ENCODE data around the gene TMEM88. TPM values are rescaled to one million over a fixed set of nuclear protein-coding genes. Genes with fewer than 3 reads are reported as not detected.

The TMEM88 gene
- total and polyA plus RNA-seq, 2 of the 13 experiments (the other 11 are each of a cell fraction or from before 2014, with no cell fraction given), result 0.31 to 0.66 TPM

DNA sequence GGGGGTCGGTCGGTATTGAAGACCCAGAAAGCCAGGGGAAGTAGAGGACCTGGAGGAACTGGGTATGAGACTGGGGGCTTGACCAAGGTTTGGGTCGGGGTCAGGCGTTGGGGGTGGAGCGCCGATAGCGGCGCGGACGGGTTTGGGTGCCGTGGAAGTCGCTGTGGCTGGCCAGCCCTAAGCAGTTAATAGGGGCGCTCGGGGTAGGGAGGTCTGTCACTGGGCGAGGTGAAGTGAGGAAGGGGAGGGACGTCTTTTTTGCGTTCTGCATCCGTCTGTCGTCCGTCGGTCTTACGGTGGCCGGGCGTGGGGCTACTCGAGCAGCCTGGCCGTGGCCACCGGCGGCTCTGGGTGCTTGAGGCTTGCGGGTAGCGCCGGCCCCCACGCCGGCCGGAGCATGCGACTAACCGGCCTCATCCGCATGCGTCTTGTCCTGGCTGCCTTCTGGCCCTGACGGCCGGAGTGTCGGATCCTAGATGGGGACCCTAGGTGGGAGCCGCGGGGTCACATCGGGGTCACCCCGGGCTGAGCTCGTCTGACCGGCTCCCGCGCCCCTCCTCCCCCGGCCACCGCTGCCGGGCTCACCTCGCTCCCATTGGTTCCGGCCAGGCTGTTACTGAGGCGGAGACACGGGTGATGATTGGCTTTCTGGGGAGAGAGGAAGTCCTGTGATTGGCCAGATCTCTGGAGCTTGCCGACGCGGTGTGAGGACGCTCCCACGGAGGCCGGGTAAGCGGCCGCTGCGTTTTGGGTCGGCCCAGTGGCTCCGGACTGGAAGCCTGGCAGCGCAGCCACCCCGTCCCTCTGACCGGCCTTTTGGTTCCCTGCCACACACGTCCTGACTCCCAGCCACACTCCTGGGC, 10.3 kb upstream of the TMEM88 start (continued):
- TF ChIP-seq, protein P1, sequence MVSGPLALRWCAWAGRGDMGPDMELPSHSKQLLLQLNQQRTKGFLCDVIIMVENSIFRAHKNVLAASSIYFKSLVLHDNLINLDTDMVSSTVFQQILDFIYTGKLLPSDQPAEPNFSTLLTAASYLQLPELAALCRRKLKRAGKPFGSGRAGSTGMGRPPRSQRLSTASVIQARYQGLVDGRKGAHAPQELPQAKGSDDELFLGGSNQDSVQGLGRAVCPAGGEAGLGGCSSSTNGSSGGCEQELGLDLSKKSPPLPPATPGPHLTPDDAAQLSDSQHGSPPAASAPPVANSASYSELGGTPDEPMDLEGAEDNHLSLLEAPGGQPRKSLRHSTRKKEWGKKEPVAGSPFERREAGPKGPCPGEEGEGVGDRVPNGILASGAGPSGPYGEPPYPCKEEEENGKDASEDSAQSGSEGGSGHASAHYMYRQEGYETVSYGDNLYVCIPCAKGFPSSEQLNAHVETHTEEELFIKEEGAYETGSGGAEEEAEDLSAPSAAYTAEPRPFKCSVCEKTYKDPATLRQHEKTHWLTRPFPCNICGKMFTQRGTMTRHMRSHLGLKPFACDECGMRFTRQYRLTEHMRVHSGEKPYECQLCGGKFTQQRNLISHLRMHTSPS (CRISPR knock-in tag; IDR thresholded peaks at IDR 0.05; ENCODE audit: low read depth), result no peak
- TF ChIP-seq MEF2D (CRISPR knock-in tag; IDR thresholded peaks at IDR 0.05), result no peak
- TF ChIP-seq MIER3 (CRISPR knock-in tag; IDR thresholded peaks at IDR 0.05; ENCODE audit: borderline replicate concordance), result 0 out of 2 replicates have a peak, but pooled peaks have one; percentile 49
- TF ChIP-seq, protein P2, sequence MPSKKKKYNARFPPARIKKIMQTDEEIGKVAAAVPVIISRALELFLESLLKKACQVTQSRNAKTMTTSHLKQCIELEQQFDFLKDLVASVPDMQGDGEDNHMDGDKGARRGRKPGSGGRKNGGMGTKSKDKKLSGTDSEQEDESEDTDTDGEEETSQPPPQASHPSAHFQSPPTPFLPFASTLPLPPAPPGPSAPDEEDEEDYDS (CRISPR knock-in tag; IDR thresholded peaks at IDR 0.05), result peak; percentile 42
- TF ChIP-seq, protein P3, sequence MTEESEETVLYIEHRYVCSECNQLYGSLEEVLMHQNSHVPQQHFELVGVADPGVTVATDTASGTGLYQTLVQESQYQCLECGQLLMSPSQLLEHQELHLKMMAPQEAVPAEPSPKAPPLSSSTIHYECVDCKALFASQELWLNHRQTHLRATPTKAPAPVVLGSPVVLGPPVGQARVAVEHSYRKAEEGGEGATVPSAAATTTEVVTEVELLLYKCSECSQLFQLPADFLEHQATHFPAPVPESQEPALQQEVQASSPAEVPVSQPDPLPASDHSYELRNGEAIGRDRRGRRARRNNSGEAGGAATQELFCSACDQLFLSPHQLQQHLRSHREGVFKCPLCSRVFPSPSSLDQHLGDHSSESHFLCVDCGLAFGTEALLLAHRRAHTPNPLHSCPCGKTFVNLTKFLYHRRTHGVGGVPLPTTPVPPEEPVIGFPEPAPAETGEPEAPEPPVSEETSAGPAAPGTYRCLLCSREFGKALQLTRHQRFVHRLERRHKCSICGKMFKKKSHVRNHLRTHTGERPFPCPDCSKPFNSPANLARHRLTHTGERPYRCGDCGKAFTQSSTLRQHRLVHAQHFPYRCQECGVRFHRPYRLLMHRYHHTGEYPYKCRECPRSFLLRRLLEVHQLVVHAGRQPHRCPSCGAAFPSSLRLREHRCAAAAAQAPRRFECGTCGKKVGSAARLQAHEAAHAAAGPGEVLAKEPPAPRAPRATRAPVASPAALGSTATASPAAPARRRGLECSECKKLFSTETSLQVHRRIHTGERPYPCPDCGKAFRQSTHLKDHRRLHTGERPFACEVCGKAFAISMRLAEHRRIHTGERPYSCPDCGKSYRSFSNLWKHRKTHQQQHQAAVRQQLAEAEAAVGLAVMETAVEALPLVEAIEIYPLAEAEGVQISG (CRISPR knock-in tag; IDR thresholded peaks at IDR 0.05), result no peak; the same call in 1 of the 2 replicates
- TF ChIP-seq, protein P4, sequence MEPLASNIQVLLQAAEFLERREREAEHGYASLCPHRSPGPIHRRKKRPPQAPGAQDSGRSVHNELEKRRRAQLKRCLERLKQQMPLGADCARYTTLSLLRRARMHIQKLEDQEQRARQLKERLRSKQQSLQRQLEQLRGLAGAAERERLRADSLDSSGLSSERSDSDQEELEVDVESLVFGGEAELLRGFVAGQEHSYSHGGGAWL (CRISPR knock-in tag; IDR thresholded peaks at IDR 0.05), result 0 out of 2 replicates have a peak, but pooled peaks have one; percentile 2
- peak; percentile 60 to 74 for TF ChIP-seq NR2F1 (CRISPR knock-in tag; IDR thresholded peaks at IDR 0.05)
- 0 out of 2 replicates have a peak, but pooled peaks have one; percentile 5 for TF ChIP-seq FOSL2 (CRISPR knock-in tag; IDR thresholded peaks at IDR 0.05)
- TF ChIP-seq NR2C2 (CRISPR knock-in tag; IDR thresholded peaks at IDR 0.05; ENCODE audit: borderline replicate concordance), result peak; percentile 40
- TF ChIP-seq, protein P5, sequence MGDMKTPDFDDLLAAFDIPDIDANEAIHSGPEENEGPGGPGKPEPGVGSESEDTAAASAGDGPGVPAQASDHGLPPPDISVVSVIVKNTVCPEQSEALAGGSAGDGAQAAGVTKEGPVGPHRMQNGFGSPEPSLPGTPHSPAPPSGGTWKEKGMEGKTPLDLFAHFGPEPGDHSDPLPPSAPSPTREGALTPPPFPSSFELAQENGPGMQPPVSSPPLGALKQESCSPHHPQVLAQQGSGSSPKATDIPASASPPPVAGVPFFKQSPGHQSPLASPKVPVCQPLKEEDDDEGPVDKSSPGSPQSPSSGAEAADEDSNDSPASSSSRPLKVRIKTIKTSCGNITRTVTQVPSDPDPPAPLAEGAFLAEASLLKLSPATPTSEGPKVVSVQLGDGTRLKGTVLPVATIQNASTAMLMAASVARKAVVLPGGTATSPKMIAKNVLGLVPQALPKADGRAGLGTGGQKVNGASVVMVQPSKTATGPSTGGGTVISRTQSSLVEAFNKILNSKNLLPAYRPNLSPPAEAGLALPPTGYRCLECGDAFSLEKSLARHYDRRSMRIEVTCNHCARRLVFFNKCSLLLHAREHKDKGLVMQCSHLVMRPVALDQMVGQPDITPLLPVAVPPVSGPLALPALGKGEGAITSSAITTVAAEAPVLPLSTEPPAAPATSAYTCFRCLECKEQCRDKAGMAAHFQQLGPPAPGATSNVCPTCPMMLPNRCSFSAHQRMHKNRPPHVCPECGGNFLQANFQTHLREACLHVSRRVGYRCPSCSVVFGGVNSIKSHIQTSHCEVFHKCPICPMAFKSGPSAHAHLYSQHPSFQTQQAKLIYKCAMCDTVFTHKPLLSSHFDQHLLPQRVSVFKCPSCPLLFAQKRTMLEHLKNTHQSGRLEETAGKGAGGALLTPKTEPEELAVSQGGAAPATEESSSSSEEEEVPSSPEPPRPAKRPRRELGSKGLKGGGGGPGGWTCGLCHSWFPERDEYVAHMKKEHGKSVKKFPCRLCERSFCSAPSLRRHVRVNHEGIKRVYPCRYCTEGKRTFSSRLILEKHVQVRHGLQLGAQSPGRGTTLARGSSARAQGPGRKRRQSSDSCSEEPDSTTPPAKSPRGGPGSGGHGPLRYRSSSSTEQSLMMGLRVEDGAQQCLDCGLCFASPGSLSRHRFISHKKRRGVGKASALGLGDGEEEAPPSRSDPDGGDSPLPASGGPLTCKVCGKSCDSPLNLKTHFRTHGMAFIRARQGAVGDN (CRISPR knock-in tag; IDR thresholded peaks at IDR 0.05), result peak; percentile 64
- peak; percentile 37; the same call in 1 of the 2 replicates for TF ChIP-seq ETV5 (CRISPR knock-in tag; IDR thresholded peaks at IDR 0.05; ENCODE audit: borderline replicate concordance)
- TF ChIP-seq ZC3H13 (CRISPR knock-in tag; IDR thresholded peaks at IDR 0.05), result 0 out of 2 replicates have a peak, but pooled peaks have one; percentile 52
- peak; percentile 14; the same call in 1 of the 2 replicates for TF ChIP-seq ZNF709 (CRISPR knock-in tag; IDR thresholded peaks at IDR 0.05)
- TF ChIP-seq TARDBP (CRISPR knock-in tag; IDR thresholded peaks at IDR 0.05), result peak; percentile 24; the same call in 1 of the 2 replicates
- TF ChIP-seq, protein P6, sequence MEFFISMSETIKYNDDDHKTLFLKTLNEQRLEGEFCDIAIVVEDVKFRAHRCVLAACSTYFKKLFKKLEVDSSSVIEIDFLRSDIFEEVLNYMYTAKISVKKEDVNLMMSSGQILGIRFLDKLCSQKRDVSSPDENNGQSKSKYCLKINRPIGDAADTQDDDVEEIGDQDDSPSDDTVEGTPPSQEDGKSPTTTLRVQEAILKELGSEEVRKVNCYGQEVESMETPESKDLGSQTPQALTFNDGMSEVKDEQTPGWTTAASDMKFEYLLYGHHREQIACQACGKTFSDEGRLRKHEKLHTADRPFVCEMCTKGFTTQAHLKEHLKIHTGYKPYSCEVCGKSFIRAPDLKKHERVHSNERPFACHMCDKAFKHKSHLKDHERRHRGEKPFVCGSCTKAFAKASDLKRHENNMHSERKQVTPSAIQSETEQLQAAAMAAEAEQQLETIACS (CRISPR knock-in tag; IDR thresholded peaks at IDR 0.05), result no peak
- TF ChIP-seq SIN3A (IDR thresholded peaks at IDR 0.05; ENCODE audit: borderline replicate concordance, low read depth, low read length), result 0 out of 2 replicates have a peak, but pooled peaks have one; percentile 43

All from HepG2 (cell line).